Left ventricle myocardium inferior (tissue), 1 donor: ENCODE results near the gene TSPAN18. TPM values are rescaled to one million over a fixed set of nuclear protein-coding genes. Genes with fewer than 3 reads are reported as not detected.
A peak's percentile ranks its signal among the peaks of the same experiment; 100 is the strongest.

Experiments
- DNase-seq: peaks from one replicate; pipeline ENCODE4 v3.0.0-alpha.2; 2020
- H3K27ac ChIP-seq: fragments of 200-600 bp; replicated peaks from 2 replicates; pipeline ENCODE4 v1.8.0; 2021
- H3K27me3 ChIP-seq: fragments of 200-600 bp; 2 replicates; pipeline ENCODE4 v1.8.0; 2021; ENCODE audit warnings: low read depth
- H3K36me3 ChIP-seq: fragments of 200-600 bp; 2 replicates; pipeline ENCODE4 v1.8.0; 2021
- H3K4me1 ChIP-seq: fragments of 200-600 bp; 2 replicates; pipeline ENCODE4 v1.8.0; 2021
- H3K4me3 ChIP-seq: fragments of 200-600 bp; 2 replicates; pipeline ENCODE4 v1.8.0; 2021; ENCODE audit warnings: mild to moderate bottlenecking, moderate library complexity
- H3K9me3 ChIP-seq: fragments of 200-600 bp; replicated peaks from 2 replicates; pipeline ENCODE4 v1.8.0; 2021
- CTCF ChIP-seq: fragments of 200-600 bp; IDR thresholded peaks from 2 replicates; pipeline ENCODE4 v1.8.0; 2021; ENCODE audit warnings: antibody characterized with exemption, mild to moderate bottlenecking, borderline replicate concordance
- intact Hi-C: fragments of 100-400 bp; cut with micrococcal nuclease; formaldehyde crosslinking; loops from one replicate; pipeline ENCODE4 v1.11.0; 2022
- total RNA-seq: library from RNA; stranded (reverse); fragmentation: NEBNext Ultra II Directional; extraction: Animal tissue kit (Norgen Biotek cat#: 25700); gene quantifications from one replicate; pipeline ENCODE4 v1.2.1, GENCODE V29; 2021
- donor health status: DM: no; HTN: yes; CAD: no; lungs with severe emphysema.

Gene TSPAN18
- total RNA-seq, 1 donor from 2014 or later = 129 TPM

- intact Hi-C loops = no loop called here
- no peaks in the 10 kb centered on the region for H3K36me3 ChIP-seq
- TF ChIP-seq CTCF = no peak
- DNase-seq = no peak
- no peaks in the 10 kb centered on the region for H3K9me3 ChIP-seq
- H3K27me3 ChIP-seq = no peaks in the 10 kb centered on the region
- peak overlapping the region; percentile 75 for H3K27ac ChIP-seq
- no peak overlapping the region for H3K4me3 ChIP-seq
- peaks cover 92% of the 10 kb centered on the region for H3K4me1 ChIP-seq
Measured at GRCh38 chr11:44738791-44739190, 12.0 kb downstream of the TSPAN18 start.

GRCh38 chr11:44740967-44741366 is 14.2 kb downstream of the TSPAN18 start:
- intact Hi-C loops = no loop called here
- Histone ChIP-seq H3K4me1 (peaks cover 86% of the 10 kb centered on the region), H3K27ac (peak overlapping the region; percentile 75), H3K27me3 (no peaks in the 10 kb centered on the region), H3K4me3 (no peak overlapping the region), H3K9me3 (no peaks in the 10 kb centered on the region), H3K36me3 (no peaks in the 10 kb centered on the region)
- no peak for DNase-seq
- TF ChIP-seq CTCF = no peak

GRCh38 chr11:44741976-44742375 is 15.2 kb downstream of the TSPAN18 start:
- H3K36me3 ChIP-seq = no peaks in the 10 kb centered on the region
- H3K27me3 ChIP-seq = no peaks in the 10 kb centered on the region
- no peak overlapping the region for H3K4me3 ChIP-seq
- TF ChIP-seq CTCF = no peak
- H3K9me3 ChIP-seq = no peaks in the 10 kb centered on the region
- no peak for DNase-seq
- intact Hi-C loops = no loop called here
- H3K27ac ChIP-seq = peak overlapping the region; percentile 75
- H3K4me1 ChIP-seq = peaks cover 89% of the 10 kb centered on the region

GRCh38 chr11:44742508-44743246 is 15.9 kb downstream of the TSPAN18 start:
- DNase-seq = no peak
- no peak for TF ChIP-seq CTCF
- H3K27me3 ChIP-seq = no peaks in the 10 kb centered on the region
- H3K9me3 ChIP-seq = no peaks in the 10 kb centered on the region
- peaks cover 89% of the 10 kb centered on the region for H3K4me1 ChIP-seq
- H3K27ac ChIP-seq = peak overlapping the region; percentile 75
- no peaks in the 10 kb centered on the region for H3K36me3 ChIP-seq
- intact Hi-C loops = no loop called here
- H3K4me3 ChIP-seq = no peak overlapping the region

GRCh38 chr11:44743326-44743725 is 16.6 kb downstream of the TSPAN18 start:
- Histone ChIP-seq H3K27ac (peak overlapping the region; percentile 75), H3K9me3 (no peaks in the 10 kb centered on the region), H3K36me3 (no peaks in the 10 kb centered on the region), H3K27me3 (no peaks in the 10 kb centered on the region), H3K4me3 (no peak overlapping the region), H3K4me1 (peaks cover 89% of the 10 kb centered on the region)
- no peak for DNase-seq
- intact Hi-C loops = no loop called here
- no peak for TF ChIP-seq CTCF
